Adrenal gland (tissue), 12 donors: ENCODE measurements around the gene LGI2. TPM values are rescaled to one million over a fixed set of nuclear protein-coding genes. Genes with fewer than 3 reads are reported as not detected.

Source experiments
- DNase-seq, 7 donors: peaks; one replicate each; pipeline ENCODE4 v3.0.0-alpha.2; 2019 to 2020
- H3K27ac ChIP-seq, 5 donors: fragments of 200-600 bp; sonication (generic) in 4 of 5; 1 replicate in 3 of 5; 2 replicates in 2 of 5; pipeline versions ENCODE4 v1.5.1 to v1.8.0; 2016 to 2020; ENCODE audit warnings: mild to moderate bottlenecking in 1 of 5
- H3K27me3 ChIP-seq: fragments of 200-600 bp; 2 replicates; pipeline ENCODE4 v1.8.0; 2021
- H3K36me3 ChIP-seq, 2 donors: fragments of 200-600 bp; replicated peaks in 1 of 2; 1 replicate in 1 of 2; 2 replicates in 1 of 2; pipeline versions ENCODE4 v1.5.1 to v1.8.0; 2018 to 2022
- H3K4me1 ChIP-seq, 2 donors: fragments of 200-600 bp; replicated peaks in 1 of 2; 1 replicate in 1 of 2; 2 replicates in 1 of 2; pipeline versions ENCODE4 v1.5.1 to v1.8.0; 2018 to 2021
- H3K4me3 ChIP-seq, 4 donors: fragments of 200-600 bp; sonication (generic) in 3 of 4; one replicate each; pipeline ENCODE4 v1.5.1; 2016 to 2018
- H3K9me3 ChIP-seq, 3 donors: fragments of 200-600 bp; sonication (generic) in 1 of 3; replicated peaks in 1 of 3; 1 replicate in 2 of 3; 2 replicates in 1 of 3; pipeline versions ENCODE4 v1.5.1 to v1.8.0; 2016 to 2021
- CTCF ChIP-seq, 6 experiments: fragments of 450-650 bp in 4 of 6; fragments of 200-600 bp in 2 of 6; sonication (generic) in 1 of 6; IDR thresholded peaks; 1 replicate in 5 of 6; 2 replicates in 1 of 6; pipeline versions ENCODE4 v1.5.1 to v1.8.0; 2016 to 2021; ENCODE audit warnings: antibody characterized with exemption in 6 of 6, mild to moderate bottlenecking in 2 of 6, moderate library complexity in 1 of 6
- POLR2A ChIP-seq, 2 donors: fragments of 450-650 bp; IDR thresholded peaks; one replicate each; pipeline ENCODE4 v1.6.1; 2017; ENCODE audit warnings: antibody characterized with exemption in 2 of 2, mild to moderate bottlenecking in 2 of 2, moderate library complexity in 1 of 2
- WGBS, 4 donors: extraction: QIAGEN DNeasy Blood & Tissue Kit in 2 of 4; methylation state at CpG; one replicate each; pipeline versions ENCODE4 v1.1.5 to v1.1.7; 2013 to 2017; 5-methylcytosine and 5-hydroxymethylcytosine counted together
- intact Hi-C, 2 donors: fragments of 100-400 bp; cut with DNase I; formaldehyde crosslinking; loops; one replicate each; pipeline versions ENCODE4 v1.14.1 to v1.15.0; 2022 to 2023
- polyA plus RNA-seq, 3 donors: library from polyadenylated mRNA; stranded (reverse); fragments of 200-250 nt in 2 of 3; fragments of 350-450 nt in 1 of 3; fragmentation: Illumina TruSeq in 1 of 3; extraction: RNeasy Lipid Tissue Mini Kit (QIAGEN cat#74804) in 1 of 3; gene quantifications; one replicate each; pipeline ENCODE4 v1.2.3, GENCODE V29; 2013 to 2014
- total RNA-seq, 9 donors: library from RNA; depleted of rRNA in 4 of 9; stranded (reverse); fragments of >200 nt in 4 of 9; fragments of 120-200 nt in 1 of 9; fragmentation: NEBNext Ultra II Directional in 1 of 9; extraction: Animal tissue kit (Norgen Biotek cat#: 25700) in 1 of 9; gene quantifications; one replicate each; pipeline versions ENCODE4 v1.1.0 to v1.2.4, GENCODE V29; 2013 to 2023
- donor health status: healthy with polysubstance abuse.
- donor health status: Bipolar disorder and iron deficiency.
- donor health status: DM: yes; HTN: yes; CAD: no.
- donor health status: DM: no; HTN: no; CAD: no.
- donor health status: DM: no; HTN: no; CAD: no.
- donor health status: DM: yes; HTN: yes; CAD: no.

LGI2 gene
- total and polyA plus RNA-seq, 12 donors: 0.06 to 4.9 (median 2.1) TPM

- no peaks in the 10 kb centered on the region for H3K9me3 ChIP-seq
- H3K36me3 ChIP-seq: no peaks in the 10 kb centered on the region
- intact Hi-C loops: no loop called here
- WGBS, 4 donors: 64 to 73% (median 69%) methylated on average over 8 of the region's 8 CpGs
- no peak for TF ChIP-seq POLR2A (IDR thresholded peaks at IDR 0.05)
- no peak for TF ChIP-seq CTCF (IDR thresholded peaks at IDR 0.05)
- no peaks in the 10 kb centered on the region for H3K4me1 ChIP-seq
- no peak overlapping the region for H3K4me3 ChIP-seq
- no peak for DNase-seq
- H3K27ac ChIP-seq: no peak overlapping the region
- H3K27me3 ChIP-seq: no peaks in the 10 kb centered on the region
Observed at GRCh38 chr4:25012655-25013054, 18.1 kb downstream of the LGI2 start.

GRCh38 chr4:25011135-25011866, 19.4 kb downstream of the LGI2 start:
- no peak for DNase-seq
- H3K4me1 ChIP-seq: no peaks in the 10 kb centered on the region
- H3K4me3 ChIP-seq: no peak overlapping the region
- no peak overlapping the region for H3K27ac ChIP-seq
- H3K36me3 ChIP-seq: no peaks in the 10 kb centered on the region
- H3K27me3 ChIP-seq: no peaks in the 10 kb centered on the region
- WGBS, 4 donors: 51 to 75% (median 65%) methylated on average over 9 to 14 of the region's 14 CpGs
- intact Hi-C loops: no loop called here
- TF ChIP-seq CTCF (IDR thresholded peaks at IDR 0.05): no peak
- H3K9me3 ChIP-seq: no peaks in the 10 kb centered on the region

GRCh38 chr4:25007598-25007997, 23.1 kb downstream of the LGI2 start:
- H3K4me3 ChIP-seq: no peak overlapping the region
- TF ChIP-seq POLR2A (IDR thresholded peaks at IDR 0.05): no peak
- no peak for TF ChIP-seq CTCF (IDR thresholded peaks at IDR 0.05)
- intact Hi-C loops: no loop called here
- no peaks in the 10 kb centered on the region for H3K4me1 ChIP-seq
- H3K27ac ChIP-seq: no peak overlapping the region
- H3K36me3 ChIP-seq: no peaks in the 10 kb centered on the region
- DNase-seq: peak in 3 of 7 donors; percentile 36 to 62 (median 55)
- no peaks in the 10 kb centered on the region for H3K9me3 ChIP-seq
- WGBS, 4 donors: 78 to 86% (median 80%) methylated on average over 2 of the region's 2 CpGs
- H3K27me3 ChIP-seq: no peaks in the 10 kb centered on the region

- 60 to 89% (median 70%) methylated on average over 1 of the region's 1 CpG for WGBS, 4 donors
- H3K27me3 ChIP-seq: no peaks in the 10 kb centered on the region
- intact Hi-C loops: no loop called here
- peak overlapping the region in 2 of 5 donors; percentile 24 to 57 for H3K27ac ChIP-seq
- H3K9me3 ChIP-seq: no peaks in the 10 kb centered on the region
- TF ChIP-seq POLR2A (IDR thresholded peaks at IDR 0.05): no peak
- no peak for TF ChIP-seq CTCF (IDR thresholded peaks at IDR 0.05)
- peaks cover 0 to 8% of the 10 kb centered on the region in 2 donors for H3K4me1 ChIP-seq
- no peak overlapping the region for H3K4me3 ChIP-seq
- no peaks in the 10 kb centered on the region for H3K36me3 ChIP-seq
- DNase-seq: no peak
Observed at GRCh38 chr4:25002681-25003080, 28.1 kb downstream of the LGI2 start.
